GM19035 (cell line): Measurements from ENCODE around the gene PHYKPL.
"Not testable (repeated sequence)": the region's sequence is repeated elsewhere in the genome, so short reads cannot be mapped to it uniquely, and the experiment has no call there.

Experiments
- ATAC-seq: cut with Tn5 transposase; IDR thresholded peaks from one replicate; pipeline ENCODE4 v1.9.1; 2021; ENCODE audit not compliant: unreplicated experiment

The PHYKPL gene

GRCh38 chr5:178208540-178209227, 23.9 kb downstream of the PHYKPL start:
- no peak for ATAC-seq

- no peak for ATAC-seq
Observed at GRCh38 chr5:178207917-178208280, 24.7 kb downstream of the PHYKPL start.

GRCh38 chr5:178207183-178207916, 25.3 kb downstream of the PHYKPL start:
- no peak for ATAC-seq

- ATAC-seq, result no peak
Observed at GRCh38 chr5:178206166-178207101, 26.2 kb downstream of the PHYKPL start.

DNA sequence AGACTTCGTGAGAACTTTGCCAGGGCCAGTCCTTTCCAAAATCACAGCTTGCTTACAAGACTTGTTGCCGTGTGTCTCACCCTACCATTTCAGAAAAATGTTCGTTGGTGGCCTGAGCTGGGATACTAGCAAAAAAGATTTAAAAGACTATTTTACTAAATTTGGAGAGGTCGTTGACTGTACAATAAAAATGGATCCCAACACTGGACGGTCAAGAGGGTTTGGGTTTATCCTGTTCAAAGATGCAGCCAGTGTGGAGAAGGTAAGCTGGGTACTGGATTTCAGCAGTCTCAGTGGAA, 26.9 kb downstream of the PHYKPL start:
- no peak for ATAC-seq

DNA sequence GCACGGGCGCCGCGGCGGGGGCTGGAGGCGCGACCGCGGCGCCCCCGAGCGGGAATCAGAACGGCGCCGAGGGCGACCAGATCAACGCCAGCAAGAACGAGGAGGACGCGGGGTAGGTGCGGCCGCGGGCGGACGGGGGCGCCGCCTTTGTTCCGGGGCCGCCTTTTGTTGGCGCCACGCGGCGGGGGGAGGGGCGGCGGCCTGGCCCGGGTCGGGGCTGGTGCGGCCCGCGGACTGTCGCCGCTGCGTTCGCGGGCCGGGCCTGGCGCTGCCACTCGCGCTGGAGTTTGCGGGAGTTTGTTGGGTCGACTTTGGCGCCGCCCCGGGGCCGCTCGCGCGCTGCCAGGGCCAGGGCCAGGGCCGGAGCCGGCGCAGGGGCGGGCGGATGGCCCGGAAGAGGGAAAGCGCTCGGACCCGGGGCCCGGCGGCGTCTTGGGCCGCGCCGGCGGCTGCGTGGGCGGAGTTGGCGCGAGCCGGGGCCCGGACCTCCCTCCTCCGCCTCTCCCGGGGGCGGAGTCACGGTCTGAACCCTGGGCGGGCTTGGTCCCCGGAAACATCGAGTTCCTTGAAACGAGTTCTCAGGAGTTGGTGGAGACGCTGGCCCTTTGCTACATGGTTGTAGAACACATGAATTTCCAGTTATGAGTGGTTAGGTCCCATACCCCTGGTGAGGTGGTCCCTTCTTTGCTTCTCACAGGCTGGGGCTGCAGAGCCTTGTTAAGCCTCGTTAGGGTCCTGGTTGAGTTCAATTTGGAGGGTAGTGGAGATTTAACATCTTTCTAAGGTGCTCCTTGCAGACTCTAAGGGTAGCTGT, 27.5 kb downstream of the PHYKPL start:
- peak; percentile 53 for ATAC-seq

DNA sequence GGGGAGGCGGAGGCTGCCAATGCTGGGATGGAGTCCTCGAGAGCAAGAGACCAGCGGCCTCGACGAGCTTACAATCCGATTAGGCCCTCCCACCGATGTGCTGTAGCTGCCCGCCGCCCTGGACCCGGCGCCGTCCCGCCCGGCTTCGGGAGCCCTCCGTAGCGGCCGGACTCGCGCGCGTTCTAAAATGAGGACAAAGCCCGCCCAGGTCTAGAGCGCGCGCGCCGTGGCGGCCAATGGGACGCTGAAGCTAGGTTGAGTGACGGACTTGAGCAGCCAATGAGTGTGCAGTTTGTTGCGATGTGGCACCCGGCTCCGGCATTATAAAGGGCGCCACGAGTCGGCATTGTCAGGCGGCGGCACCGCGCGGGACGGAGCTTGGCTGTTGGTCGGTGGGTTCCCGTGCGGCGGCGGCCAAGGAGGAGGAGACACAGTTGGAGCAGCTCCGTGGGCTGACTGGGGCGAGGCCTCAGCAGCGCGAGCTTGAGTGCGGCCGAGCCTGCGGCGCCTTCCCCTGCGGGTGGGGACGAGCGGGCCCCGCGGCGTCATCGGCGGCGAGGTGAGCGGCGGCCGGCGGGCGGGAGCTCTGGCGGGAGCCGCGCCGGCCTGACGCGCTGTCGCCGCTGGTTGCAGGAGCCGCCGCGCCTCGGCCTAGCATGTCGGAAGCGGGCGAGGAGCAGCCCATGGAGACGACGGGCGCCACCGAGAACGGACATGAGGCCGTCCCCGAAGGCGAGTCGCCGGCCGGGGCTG, 28.2 kb downstream of the PHYKPL start, which contains the start of gene HNRNPAB:
Gene HNRNPAB (plus strand): TSS at position 352 of the 753 bp plus-strand sequence. CDS start 305 bp downstream, at position 657.
- peak; percentile 81 for ATAC-seq

- peak; percentile 1 for ATAC-seq
Observed at GRCh38 chr5:178203670-178204181, 28.9 kb downstream of the PHYKPL start.

- no peak for ATAC-seq
Observed at GRCh38 chr5:178202541-178202940, 30.1 kb downstream of the PHYKPL start.

GRCh38 chr5:178201927-178202235, 30.7 kb downstream of the PHYKPL start:
- no peak for ATAC-seq

GRCh38 chr5:178201221-178201926, 31.2 kb downstream of the PHYKPL start:
- no peak for ATAC-seq

DNA sequence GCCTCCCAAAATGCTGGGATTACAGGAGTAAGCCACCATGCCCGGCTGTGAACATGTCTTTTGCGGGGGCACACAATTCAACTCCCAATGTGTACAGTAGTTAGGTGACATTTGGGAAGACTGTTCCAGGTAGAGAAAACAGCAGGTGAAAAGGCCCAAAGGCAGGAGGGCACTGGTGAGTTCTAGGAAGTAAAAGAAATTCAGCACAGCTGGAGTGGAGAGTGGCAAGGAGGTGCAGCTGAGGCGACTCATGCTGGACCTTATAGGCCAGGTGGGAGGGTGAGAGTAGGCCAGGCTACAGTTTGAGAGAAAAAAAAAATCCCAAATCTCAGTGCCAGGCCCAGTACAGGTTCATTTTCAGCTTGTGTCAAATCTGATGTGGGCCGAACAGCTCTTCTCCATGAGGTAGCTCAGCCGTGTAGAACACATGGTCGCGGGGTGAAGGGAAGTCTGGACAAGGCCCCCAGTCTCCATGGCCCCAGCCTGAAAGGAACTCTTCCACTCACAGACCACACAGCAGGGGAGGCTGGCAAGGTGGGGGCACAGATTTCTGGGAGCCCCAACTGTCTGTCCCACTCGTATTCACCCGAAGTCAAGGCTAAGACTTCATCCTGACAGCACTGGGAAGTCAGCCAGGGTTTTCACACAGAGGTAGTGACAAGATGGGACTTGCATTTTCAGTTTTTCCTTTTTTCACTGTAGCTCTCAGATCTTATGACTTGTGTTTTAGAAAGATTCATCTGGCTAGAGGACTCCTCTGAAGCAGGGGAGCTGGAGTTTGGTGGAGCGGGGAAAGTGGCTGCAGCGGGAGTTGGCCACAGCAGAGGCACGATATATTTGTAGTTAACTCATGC, 32.8 kb downstream of the PHYKPL start:
- no peak for ATAC-seq

DNA sequence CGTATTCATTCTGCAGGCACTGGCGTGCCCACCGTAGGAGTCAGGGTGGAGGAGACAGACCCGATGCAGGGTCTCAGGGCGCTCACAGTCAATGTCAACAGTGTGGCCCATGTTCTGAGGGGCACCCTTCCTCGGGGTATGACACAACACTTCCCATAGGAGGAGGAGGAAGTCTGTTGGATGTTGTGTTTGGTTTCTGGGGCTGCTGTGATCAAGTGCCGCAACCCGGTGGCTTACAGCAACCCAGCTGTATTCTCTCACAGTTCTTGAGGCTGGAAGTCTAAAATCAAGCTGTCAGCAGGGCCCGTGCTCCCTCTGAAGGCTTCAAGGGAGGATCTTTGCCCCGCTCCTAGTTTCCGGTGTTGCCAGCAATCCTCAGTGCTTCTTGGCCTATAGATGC, 33.9 kb downstream of the PHYKPL start:
- ATAC-seq, result no peak

- ATAC-seq, result not testable (repeated sequence)
Observed at GRCh38 chr5:178198151-178198550, 34.5 kb downstream of the PHYKPL start.

GRCh38 chr5:178196986-178197385, 35.6 kb downstream of the PHYKPL start:
- ATAC-seq, result no peak

- no peak for ATAC-seq
Observed at GRCh38 chr5:178196281-178196812, 36.3 kb downstream of the PHYKPL start.

- ATAC-seq, result no peak
Observed at GRCh38 chr5:178194026-178194425, 38.6 kb downstream of the PHYKPL start.

GRCh38 chr5:178193251-178193809, 39.3 kb downstream of the PHYKPL start:
- no peak for ATAC-seq
